RWPE2 (cell line): ENCODE results near the gene ZNF655.

Experiments used
- ATAC-seq: fragments of 200-7000 bp; cut with Tn5 transposase; 3 replicates; pipeline ENCODE4 v1.9.1; 2021; ENCODE audit warnings: low read depth
- DNase-seq: peaks from one replicate; pipeline ENCODE4 v3.0.0-alpha.2; 2020; ENCODE audit warnings: low spot score
- H3K27ac ChIP-seq: fragments of 450-650 bp; 2 replicates; pipeline ENCODE4 v1.5.1; 2017; ENCODE audit warnings: mild to moderate bottlenecking; ENCODE audit not compliant: poor library complexity, severe bottlenecking
- H3K27me3 ChIP-seq: fragments of 250-450 bp; sonication (Bioruptor Pico); 2 replicates; pipeline ENCODE4 v1.5.1; 2021; ENCODE audit warnings: mild to moderate bottlenecking, moderate library complexity; ENCODE audit not compliant: insufficient read depth, poor library complexity, severe bottlenecking
- H3K36me3 ChIP-seq: fragments of 250-450 bp; sonication (Bioruptor Pico); 2 replicates; pipeline ENCODE4 v1.5.1; 2020; ENCODE audit warnings: low read depth, mild to moderate bottlenecking, moderate library complexity
- H3K4me1 ChIP-seq: fragments of 250-450 bp; sonication (Bioruptor Pico); 2 replicates; pipeline ENCODE4 v1.5.1; 2021; ENCODE audit warnings: mild to moderate bottlenecking, moderate library complexity; ENCODE audit not compliant: insufficient read depth, poor library complexity, severe bottlenecking
- H3K4me3 ChIP-seq: fragments of 250-450 bp; sonication (Bioruptor Pico); 2 replicates; pipeline ENCODE4 v1.5.1; 2021; ENCODE audit warnings: mild to moderate bottlenecking, moderate library complexity; ENCODE audit not compliant: severe bottlenecking
- H3K9me3 ChIP-seq: fragments of 250-450 bp; sonication (Bioruptor Pico); 2 replicates; pipeline ENCODE4 v1.5.1; 2021; ENCODE audit warnings: mild to moderate bottlenecking, moderate library complexity; ENCODE audit not compliant: severe bottlenecking
- CTCF ChIP-seq: fragments of 450-650 bp; IDR thresholded peaks from one replicate; pipeline ENCODE4 v1.5.1; 2017; ENCODE audit warnings: mild to moderate bottlenecking, moderate library complexity; ENCODE audit not compliant: poor library complexity, severe bottlenecking

ZNF655 gene

DNA sequence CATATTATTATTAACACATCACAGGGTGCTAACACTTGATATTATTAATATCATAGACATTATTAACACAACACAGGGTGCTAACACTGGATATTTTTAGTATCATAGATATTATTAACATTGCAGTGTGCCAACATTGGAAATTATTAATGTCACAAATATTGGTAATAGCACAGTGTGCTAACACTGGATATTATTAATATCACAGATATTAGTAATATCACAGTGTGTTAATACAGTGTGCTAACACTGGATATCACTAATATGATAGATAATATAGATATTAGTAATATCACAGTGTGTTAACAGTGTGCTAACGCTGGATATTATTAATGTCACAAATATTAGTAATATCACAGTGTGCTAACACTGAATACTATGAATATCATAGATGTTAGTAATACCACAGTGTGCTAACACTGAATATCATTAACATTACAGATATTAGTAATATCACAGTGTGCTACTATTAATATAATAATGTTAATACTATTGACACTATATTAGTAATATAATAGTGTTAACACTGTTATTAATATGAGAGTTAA, 38.0 kb downstream of the ZNF655 start:
- no peak for ATAC-seq
- no peak for TF ChIP-seq CTCF

GRCh38 chr7:99597762-99598501, 39.5 kb downstream of the ZNF655 start, which contains the start of gene TMEM225B:
Gene TMEM225B (plus strand): TSS chr7:99598267. CDS start chr7:99604389, 6,122 bp downstream.
- no peak for DNase-seq
- no peaks in the 10 kb centered on the region for H3K9me3 ChIP-seq
- no peak for ATAC-seq
- no peak within 1 kb of the TSS for H3K4me3 ChIP-seq
- no peak for TF ChIP-seq CTCF
- no peaks in the 10 kb centered on the region for H3K36me3 ChIP-seq
- H3K27me3 ChIP-seq, result no peaks in the 10 kb centered on the region
- H3K4me1 ChIP-seq, result no peaks in the 10 kb centered on the region
- no peak within 1 kb of the TSS for H3K27ac ChIP-seq

More for the DNA sequence above, 38.0 kb downstream of the ZNF655 start:
- H3K27me3 ChIP-seq, result no peaks in the 10 kb centered on the region
- no peaks in the 10 kb centered on the region for H3K9me3 ChIP-seq
- H3K4me3 ChIP-seq, result no peak overlapping the region
- no peaks in the 10 kb centered on the region for H3K4me1 ChIP-seq
- DNase-seq, result no peak
- H3K27ac ChIP-seq, result no peak overlapping the region
- H3K36me3 ChIP-seq, result no peaks in the 10 kb centered on the region

GRCh38 chr7:99599836-99600235, 41.4 kb downstream of the ZNF655 start:
- no peak overlapping the region for H3K27ac ChIP-seq
- no peak for TF ChIP-seq CTCF
- H3K4me3 ChIP-seq, result no peak overlapping the region
- no peaks in the 10 kb centered on the region for H3K36me3 ChIP-seq
- ATAC-seq, result no peak
- H3K27me3 ChIP-seq, result no peaks in the 10 kb centered on the region
- no peak for DNase-seq
- no peaks in the 10 kb centered on the region for H3K9me3 ChIP-seq
- H3K4me1 ChIP-seq, result no peaks in the 10 kb centered on the region

DNA sequence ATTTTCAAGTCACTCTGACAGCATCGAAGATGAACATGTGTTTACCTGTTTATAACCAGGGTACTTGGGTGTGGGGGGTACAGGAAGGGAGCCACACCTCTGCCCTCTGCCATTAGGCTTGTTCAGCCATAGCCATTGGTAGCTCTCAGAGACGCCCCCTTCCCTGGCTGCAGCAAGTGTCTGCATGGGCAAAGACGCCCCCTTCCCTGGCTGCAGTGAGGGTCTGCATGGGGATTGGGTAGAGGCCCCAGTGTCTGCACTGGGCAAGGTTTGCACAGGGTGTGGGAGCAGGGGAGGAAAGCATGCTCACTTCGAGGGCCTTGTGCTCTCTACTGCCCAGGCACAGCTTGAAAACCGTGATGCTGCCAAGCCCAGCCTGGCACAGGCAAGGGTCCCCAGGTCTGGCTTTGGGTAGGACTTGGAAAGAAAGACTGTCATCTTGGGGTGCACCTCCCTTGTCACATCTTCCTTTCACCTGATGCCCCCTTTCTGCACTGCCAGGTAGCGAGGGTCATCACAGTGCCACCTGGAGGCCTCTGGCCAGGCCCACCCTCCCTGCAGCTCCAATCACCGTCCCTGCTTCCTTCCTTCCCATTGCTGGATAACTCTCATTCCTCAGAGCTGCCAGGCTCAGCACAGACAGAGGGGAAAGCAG, 43.3 kb downstream of the ZNF655 start:
- Histone ChIP-seq H3K36me3 (no peaks in the 10 kb centered on the region), H3K9me3 (no peaks in the 10 kb centered on the region), H3K4me1 (no peaks in the 10 kb centered on the region), H3K4me3 (no peak overlapping the region), H3K27me3 (no peaks in the 10 kb centered on the region), H3K27ac (no peak overlapping the region)
- no peak for DNase-seq
- no peak for ATAC-seq
- TF ChIP-seq CTCF, result no peak
